Panc1 (cell line): ENCODE results near the gene EYS. TPM values are rescaled to one million over a fixed set of nuclear protein-coding genes. Genes with fewer than 3 reads are reported as not detected.

Experiments used
- ATAC-seq: fragments of 200-7000 bp; cut with Tn5 transposase; 2 replicates; pipeline ENCODE4 v1.9.1; 2020; ENCODE audit warnings: mild to moderate bottlenecking, moderate library complexity
- BruUV-seq: library from RNA; stranded (reverse); fragments of 400-500 nt; replicated peaks from 2 replicates; lab custom pipeline; 2021; lab: Mats Ljungman, UMichigan
- CTCF ChIA-PET: fragments of 300-600 bp; sonication (Branson Sonifier 250); formaldehyde crosslinking; loops from one replicate; lab custom pipeline; 2022; ENCODE audit warnings: antibody characterized with exemption; lab: Charles Lee
- POLR2A ChIA-PET: fragments of 300-600 bp; sonication (Branson Sonifier 250); formaldehyde crosslinking; loops from one replicate; lab custom pipeline; 2022; ENCODE audit warnings: antibody characterized with exemption; lab: Charles Lee
- DNase-seq: peaks from one replicate; pipeline ENCODE4 v3.0.0-alpha.2; 2010; ENCODE audit warnings: low read depth, low spot score
- H3K27ac ChIP-seq: 2 replicates; pipeline ENCODE4 v1.5.1; 2011; ENCODE audit warnings: mild to moderate bottlenecking, low read length, inconsistent platforms
- H3K27me3 ChIP-seq: fragments of 200-500 bp; sonication (Bioruptor generic); 2 replicates; pipeline ENCODE4 v1.6.0; 2014; ENCODE audit warnings: low read length, inconsistent platforms; ENCODE audit not compliant: control insufficient read depth, insufficient read depth
- H3K36me3 ChIP-seq: fragments of 200-500 bp; sonication (Bioruptor generic); 2 replicates; pipeline ENCODE4 v1.5.1; 2014; ENCODE audit warnings: inconsistent platforms, mild to moderate bottlenecking, low read length, moderate library complexity; ENCODE audit not compliant: control insufficient read depth, insufficient read depth
- H3K4me1 ChIP-seq: 2 replicates; pipeline ENCODE4 v1.5.1; 2011; ENCODE audit warnings: inconsistent platforms, mild to moderate bottlenecking, low read length, moderate library complexity; ENCODE audit not compliant: control insufficient read depth, insufficient read depth
- H3K4me3 ChIP-seq, 2 experiments: 2 replicates each; pipeline ENCODE4 v1.5.1; 2011 to 2012; ENCODE audit warnings: low read depth in 2 of 2, low read length in 2 of 2, mild to moderate bottlenecking in 2 of 2, inconsistent platforms in 1 of 2, moderate library complexity in 1 of 2
- H3K9me3 ChIP-seq: fragments of 200-500 bp; sonication (Bioruptor generic); 2 replicates; pipeline ENCODE4 v1.5.1; 2014; ENCODE audit warnings: low read depth, mild to moderate bottlenecking, inconsistent platforms, low read length, moderate library complexity; ENCODE audit not compliant: control insufficient read depth, insufficient read depth
- POLR2AphosphoS5 ChIP-seq: IDR thresholded peaks from 2 replicates; pipeline ENCODE4 v1.6.1; 2012; ENCODE audit warnings: mild to moderate bottlenecking, low read depth, low read length, moderate library complexity
- REST ChIP-seq, 2 experiments: IDR thresholded peaks; 2 replicates each; pipeline ENCODE4 v1.6.1; 2011 to 2012; ENCODE audit warnings: low read depth in 2 of 2, control low read depth in 1 of 2, low read length in 1 of 2, mild to moderate bottlenecking in 1 of 2, moderate library complexity in 1 of 2; ENCODE audit not compliant: insufficient read depth in 1 of 2
- SIN3A ChIP-seq: IDR thresholded peaks from 2 replicates; pipeline ENCODE4 v1.6.1; 2012; ENCODE audit warnings: low read depth, mild to moderate bottlenecking, low read length, moderate library complexity, borderline replicate concordance; ENCODE audit not compliant: insufficient read depth
- TCF7L2 ChIP-seq: IDR thresholded peaks from 2 replicates; pipeline ENCODE4 v1.6.1; 2011; ENCODE audit warnings: mild to moderate bottlenecking, low read depth, low read length, inconsistent platforms
- in situ Hi-C: cut with HindIII; loops from 2 replicates; pipeline ENCODE4 v1.10.0; 2016; ENCODE audit warnings: low sequenced_read_pairs, low pct_unique_long_range_greater_than_20kb
- intact Hi-C: fragments of 100-400 bp; cut with micrococcal nuclease; formaldehyde crosslinking; loops from one replicate; pipeline ENCODE4 v1.10.0; 2022; ENCODE audit not compliant: unreplicated experiment
- total RNA-seq: library from RNA; stranded (reverse); gene quantifications from one replicate; pipeline ENCODE4 v1.2.1, GENCODE V29; 2021; ENCODE audit not compliant: unreplicated experiment
- TF ChIP-seq, protein P1 (sequence below): fragments of 450-650 bp; IDR thresholded peaks from 2 replicates; pipeline ENCODE4 v1.5.1; 2017; ENCODE audit warnings: mild to moderate bottlenecking

The EYS gene
- total RNA-seq, 1 experiment from 2014 or later, result not detected

DNA sequence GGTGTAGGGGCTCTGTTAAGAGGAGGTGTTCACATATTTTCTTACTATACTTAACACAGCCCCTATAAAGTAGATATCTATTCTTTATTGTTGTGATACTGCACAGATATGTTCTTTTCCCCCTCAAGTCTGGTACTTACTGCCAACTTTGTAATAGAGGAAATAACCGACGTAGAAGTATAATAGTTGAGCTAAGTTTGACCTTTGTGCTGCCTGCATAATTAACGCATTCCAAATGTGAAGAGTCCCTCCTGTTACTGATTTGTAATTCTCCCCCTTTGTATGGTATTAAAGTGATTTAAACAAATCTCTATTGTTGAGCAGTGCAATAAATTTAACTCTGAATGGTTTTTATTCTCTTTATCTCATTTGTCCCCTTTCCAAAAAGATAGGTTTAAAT is 2032.4 kb downstream of the EYS start:
- in situ Hi-C loops, result no loop called here
- intact Hi-C loops, result no loop called here
- H3K36me3 ChIP-seq, result no peaks in the 10 kb centered on the region
- BruUV-seq, result no TSS peak
- TF ChIP-seq SIN3A, result no peak
- TF ChIP-seq, protein P1, sequence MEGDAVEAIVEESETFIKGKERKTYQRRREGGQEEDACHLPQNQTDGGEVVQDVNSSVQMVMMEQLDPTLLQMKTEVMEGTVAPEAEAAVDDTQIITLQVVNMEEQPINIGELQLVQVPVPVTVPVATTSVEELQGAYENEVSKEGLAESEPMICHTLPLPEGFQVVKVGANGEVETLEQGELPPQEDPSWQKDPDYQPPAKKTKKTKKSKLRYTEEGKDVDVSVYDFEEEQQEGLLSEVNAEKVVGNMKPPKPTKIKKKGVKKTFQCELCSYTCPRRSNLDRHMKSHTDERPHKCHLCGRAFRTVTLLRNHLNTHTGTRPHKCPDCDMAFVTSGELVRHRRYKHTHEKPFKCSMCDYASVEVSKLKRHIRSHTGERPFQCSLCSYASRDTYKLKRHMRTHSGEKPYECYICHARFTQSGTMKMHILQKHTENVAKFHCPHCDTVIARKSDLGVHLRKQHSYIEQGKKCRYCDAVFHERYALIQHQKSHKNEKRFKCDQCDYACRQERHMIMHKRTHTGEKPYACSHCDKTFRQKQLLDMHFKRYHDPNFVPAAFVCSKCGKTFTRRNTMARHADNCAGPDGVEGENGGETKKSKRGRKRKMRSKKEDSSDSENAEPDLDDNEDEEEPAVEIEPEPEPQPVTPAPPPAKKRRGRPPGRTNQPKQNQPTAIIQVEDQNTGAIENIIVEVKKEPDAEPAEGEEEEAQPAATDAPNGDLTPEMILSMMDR, result no peak
- no peak for TF ChIP-seq REST (IDR thresholded peaks at IDR 0.05; ENCODE audit: insufficient read depth in 1 of 2, low read depth in 2 of 2, low read length in 1 of 2)
- no peak for TF ChIP-seq TCF7L2
- TF ChIP-seq POLR2AphosphoS5, result no peak
- H3K9me3 ChIP-seq, result no peaks in the 10 kb centered on the region
- no peaks in the 10 kb centered on the region for H3K27me3 ChIP-seq
- POLR2A ChIA-PET, result no interaction called here
- CTCF ChIA-PET, result no interaction called here
- no peak overlapping the region for H3K4me3 ChIP-seq
- DNase-seq, result no peak
- ATAC-seq, result no peak
- H3K27ac ChIP-seq, result no peak overlapping the region
- H3K4me1 ChIP-seq, result peaks cover 8% of the 10 kb centered on the region; the same call in 1 of the 2 replicates

- no peaks in the 10 kb centered on the region for H3K36me3 ChIP-seq
- no TSS peak for BruUV-seq
- TF ChIP-seq REST (IDR thresholded peaks at IDR 0.05; ENCODE audit: insufficient read depth in 1 of 2, low read depth in 2 of 2, low read length in 1 of 2), result no peak
- TF ChIP-seq SIN3A, result no peak
- no peak for TF ChIP-seq TCF7L2
- no peak for TF ChIP-seq POLR2AphosphoS5
- TF ChIP-seq, protein P1, result no peak
- in situ Hi-C loops (no loop called here), intact Hi-C loops (no loop called here)
- no peaks in the 10 kb centered on the region for H3K9me3 ChIP-seq
- H3K27me3 ChIP-seq, result no peaks in the 10 kb centered on the region
- peaks cover 8% of the 10 kb centered on the region; the same call in 1 of the 2 replicates for H3K4me1 ChIP-seq
- no peak overlapping the region for H3K27ac ChIP-seq
- no peak for ATAC-seq
- no peak overlapping the region for H3K4me3 ChIP-seq
- DNase-seq, result no peak
- POLR2A ChIA-PET, result no interaction called here
- CTCF ChIA-PET, result no interaction called here
Measured at GRCh38 chr6:63673692-63674091, 2033.3 kb downstream of the EYS start.
